IPS-NIHi7 (cell line): Measurements from ENCODE around the gene PLD4.

Experiments used
- DNase-seq: peaks from one replicate; pipeline ENCODE4 v3.0.0; 2012; ENCODE audit warnings: mixed read lengths; ENCODE audit errors: extremely low spot score

PLD4 gene

DNA sequence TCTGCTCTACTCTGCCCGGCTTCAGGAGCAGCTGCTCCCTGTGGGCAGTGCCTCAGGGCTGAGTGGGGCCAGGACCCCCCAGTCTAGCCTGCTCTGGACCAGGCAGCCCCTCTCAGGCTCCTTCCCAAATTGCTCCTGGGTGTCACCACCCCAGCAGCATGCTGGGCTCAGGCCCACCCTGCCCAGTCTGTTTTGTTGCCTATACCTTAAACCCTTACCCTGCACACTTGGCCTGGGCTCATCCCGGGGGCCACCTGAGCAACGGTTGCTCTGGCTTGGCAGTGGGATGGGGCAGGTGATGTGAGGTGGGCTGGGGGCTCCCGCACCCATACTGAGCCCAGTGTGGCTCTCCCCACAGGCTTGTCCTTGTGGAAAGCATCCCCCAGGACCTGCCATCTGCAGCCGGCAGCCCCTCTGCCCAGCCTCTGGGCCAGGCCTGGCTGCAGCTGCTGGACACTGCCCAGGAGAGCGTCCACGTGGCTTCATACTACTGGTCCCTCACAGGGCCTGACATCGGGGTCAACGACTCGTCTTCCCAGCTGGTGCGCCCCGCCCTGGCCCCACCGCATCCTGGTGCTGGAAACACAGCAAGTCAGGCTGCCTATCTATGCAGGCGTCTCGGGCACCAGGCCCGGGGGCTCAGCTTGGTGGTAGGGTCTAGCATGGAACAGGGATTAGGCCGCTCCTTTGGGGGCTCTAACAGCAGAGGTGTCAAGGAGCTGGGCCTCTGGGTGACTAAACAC lies 3.9 kb downstream of the PLD4 start:
- DNase-seq = no peak

DNA sequence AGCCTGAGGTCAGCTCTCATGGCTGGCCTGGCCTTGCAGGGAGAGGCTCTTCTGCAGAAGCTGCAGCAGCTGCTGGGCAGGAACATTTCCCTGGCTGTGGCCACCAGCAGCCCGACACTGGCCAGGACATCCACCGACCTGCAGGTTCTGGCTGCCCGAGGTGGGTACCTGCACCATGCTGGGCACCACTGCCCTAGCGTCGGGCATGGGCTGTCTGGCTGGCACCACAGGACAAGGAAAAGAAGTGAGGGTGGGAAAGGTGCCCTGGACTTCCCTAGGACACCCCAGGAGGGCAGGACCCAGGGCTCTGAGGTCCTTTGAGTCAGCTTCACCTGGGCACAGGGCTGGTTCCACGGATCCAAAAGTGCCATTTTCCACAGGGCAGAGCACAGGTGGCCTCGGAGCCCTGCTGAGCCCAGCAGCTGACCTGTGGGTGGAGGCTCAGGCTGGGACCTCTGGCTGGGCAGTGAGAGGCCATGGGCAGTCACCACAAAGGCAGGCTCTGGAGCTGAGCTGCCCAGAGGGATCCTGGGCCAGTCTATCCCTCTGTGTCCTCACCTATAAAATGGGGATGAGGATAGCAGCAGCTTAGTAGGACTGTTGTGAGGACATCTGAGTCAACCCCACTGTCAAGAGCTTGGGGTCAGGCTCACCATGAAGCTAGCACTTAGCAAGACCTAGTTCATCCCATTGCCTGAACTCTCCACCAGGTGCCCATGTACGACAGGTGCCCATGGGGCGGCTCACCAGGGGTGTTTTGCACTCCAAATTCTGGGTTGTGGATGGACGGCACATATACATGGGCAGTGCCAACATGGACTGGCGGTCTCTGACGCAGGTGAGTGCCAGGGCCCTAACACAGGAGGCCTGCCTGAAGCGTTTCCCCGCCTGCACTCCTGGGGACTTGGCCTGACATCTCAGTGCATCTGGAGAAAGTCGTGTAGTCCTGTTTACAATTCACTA lies 4.9 kb downstream of the PLD4 start:
- DNase-seq = no peak

DNA sequence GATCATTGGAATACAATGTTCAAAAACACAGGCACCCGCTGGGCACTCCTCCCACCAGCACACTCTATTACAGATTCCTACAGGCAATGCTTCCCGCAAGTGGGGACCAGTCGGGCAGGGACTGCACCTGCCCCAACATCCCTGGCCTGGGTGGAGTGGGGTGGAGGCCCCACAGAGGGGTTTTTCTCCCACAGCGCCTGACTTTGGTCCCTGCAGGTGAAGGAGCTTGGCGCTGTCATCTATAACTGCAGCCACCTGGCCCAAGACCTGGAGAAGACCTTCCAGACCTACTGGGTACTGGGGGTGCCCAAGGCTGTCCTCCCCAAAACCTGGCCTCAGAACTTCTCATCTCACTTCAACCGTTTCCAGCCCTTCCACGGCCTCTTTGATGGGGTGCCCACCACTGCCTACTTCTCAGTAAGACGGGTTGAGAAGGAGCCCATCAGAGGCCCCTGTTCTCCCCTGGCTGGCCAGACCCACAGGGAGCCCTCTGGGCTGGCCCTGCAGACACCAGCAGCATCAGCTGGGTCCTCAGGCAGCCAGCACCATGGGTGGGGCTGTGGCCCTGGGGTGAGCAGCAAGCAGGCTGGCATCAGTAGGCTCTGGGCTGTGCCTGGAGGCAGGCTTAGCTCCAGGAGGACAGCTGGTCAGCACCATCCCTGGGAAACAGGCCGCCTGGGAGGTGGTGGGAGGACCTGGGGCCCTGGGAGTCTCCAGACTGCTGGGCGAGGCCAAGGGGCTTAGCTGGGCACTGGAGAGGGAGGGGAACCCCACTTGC lies 6.0 kb downstream of the PLD4 start:
- no peak for DNase-seq

- DNase-seq = peak; percentile 14
Measured at GRCh38 chr14:104931304-104931770, 6.7 kb downstream of the PLD4 start.

- DNase-seq = peak; percentile 28
Measured at GRCh38 chr14:104931771-104932675, 7.3 kb downstream of the PLD4 start.

GRCh38 chr14:104932676-104933631 lies 8.3 kb downstream of the PLD4 start:
- peak; percentile 93 for DNase-seq

DNA sequence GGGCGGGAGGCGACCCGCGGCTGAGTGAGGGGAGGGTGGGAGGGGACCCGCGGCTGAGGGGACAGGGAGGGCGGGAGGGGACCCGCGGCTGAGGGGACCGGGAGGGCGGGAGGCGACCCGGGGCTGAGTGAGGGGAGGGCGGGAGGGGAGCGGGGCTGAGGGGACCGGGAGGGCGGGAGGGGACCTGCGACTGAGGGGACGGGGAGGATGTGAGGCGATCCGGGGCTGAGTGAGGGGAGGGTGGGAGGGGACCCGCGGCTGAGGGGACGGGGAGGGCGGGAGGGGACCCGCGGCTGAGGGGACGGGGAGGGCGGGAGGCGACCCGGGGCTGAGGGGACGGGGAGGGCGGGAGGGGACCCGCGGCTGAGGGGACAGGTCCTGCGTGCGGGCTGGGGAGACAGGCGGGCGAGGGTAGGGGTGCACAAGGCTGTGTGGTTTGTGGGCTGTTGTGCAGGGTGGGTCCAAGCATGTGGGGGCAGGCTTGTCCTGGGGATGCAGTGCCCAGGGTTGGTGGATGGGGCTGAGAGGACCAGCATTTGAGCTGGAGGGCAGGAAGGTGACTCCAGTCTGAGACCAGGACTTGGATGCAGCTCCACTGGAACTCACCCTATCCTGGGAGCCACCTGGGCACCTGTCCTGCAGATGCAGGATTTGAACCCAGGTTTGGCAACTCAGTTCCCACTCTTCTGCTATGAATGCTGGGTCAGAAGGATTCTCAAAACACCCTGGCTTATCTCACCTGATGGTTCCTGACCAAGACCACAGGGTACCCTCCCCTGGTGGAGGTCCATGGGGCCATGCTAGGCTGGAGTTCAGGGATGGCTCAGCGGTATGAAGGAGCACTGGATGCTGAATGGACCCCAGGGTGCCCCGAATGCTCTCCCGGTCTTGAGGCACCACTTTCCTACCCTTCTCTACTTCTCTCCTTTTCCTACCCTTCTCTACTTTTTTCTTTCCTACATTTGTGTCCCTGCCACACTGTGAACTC lies 9.4 kb downstream of the PLD4 start:
- DNase-seq = peak; percentile 19

GRCh38 chr14:104935026-104935650 lies 10.5 kb downstream of the PLD4 start:
- DNase-seq = no peak

DNA sequence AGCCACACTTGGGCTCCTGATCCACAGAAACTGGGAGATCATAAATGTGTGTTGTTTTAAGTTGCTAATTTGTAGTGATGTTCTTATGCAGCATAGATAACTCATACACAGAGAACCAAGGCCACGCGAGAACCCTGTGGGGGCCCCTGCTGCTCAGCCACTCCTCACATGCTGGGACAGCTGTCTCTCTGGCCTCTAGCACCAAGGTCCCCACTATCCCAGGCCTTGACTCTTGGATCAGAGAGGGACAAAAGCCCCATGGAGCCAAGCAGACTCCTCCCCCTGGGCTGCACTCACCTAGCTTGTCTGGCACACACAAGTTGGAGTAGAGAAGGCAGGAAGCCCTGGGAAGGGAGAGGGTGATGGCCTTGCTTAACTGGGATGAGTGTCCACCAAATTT lies 11.3 kb downstream of the PLD4 start:
- no peak for DNase-seq

- no peak for DNase-seq
Measured at GRCh38 chr14:104936361-104937155, 11.9 kb downstream of the PLD4 start.

GRCh38 chr14:104937161-104937560 lies 12.5 kb downstream of the PLD4 start:
- DNase-seq = no peak

- no peak for DNase-seq
Measured at GRCh38 chr14:104937694-104938365, 13.2 kb downstream of the PLD4 start.

DNA sequence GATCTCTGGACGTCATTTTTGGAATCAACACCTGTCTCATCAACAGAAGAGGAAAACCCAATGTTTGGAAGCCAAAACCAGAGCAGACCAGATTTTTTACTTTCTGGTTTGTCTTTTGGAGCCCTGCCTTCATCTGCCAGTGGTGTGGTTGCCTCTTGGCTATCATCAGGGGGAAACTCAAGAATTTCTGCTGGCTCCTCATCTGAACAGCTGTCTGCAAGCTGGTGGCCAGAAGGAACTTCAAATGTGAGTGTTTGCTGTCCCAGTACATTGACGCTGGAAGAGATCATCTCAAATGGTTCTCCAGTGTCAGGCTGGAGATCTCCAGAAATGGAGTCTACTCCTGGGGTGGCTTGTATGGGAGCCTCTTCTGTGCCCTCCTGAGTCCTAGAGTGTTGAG lies 13.8 kb downstream of the PLD4 start:
- DNase-seq = no peak

GRCh38 chr14:104938960-104939359 lies 14.3 kb downstream of the PLD4 start:
- no peak for DNase-seq

DNA sequence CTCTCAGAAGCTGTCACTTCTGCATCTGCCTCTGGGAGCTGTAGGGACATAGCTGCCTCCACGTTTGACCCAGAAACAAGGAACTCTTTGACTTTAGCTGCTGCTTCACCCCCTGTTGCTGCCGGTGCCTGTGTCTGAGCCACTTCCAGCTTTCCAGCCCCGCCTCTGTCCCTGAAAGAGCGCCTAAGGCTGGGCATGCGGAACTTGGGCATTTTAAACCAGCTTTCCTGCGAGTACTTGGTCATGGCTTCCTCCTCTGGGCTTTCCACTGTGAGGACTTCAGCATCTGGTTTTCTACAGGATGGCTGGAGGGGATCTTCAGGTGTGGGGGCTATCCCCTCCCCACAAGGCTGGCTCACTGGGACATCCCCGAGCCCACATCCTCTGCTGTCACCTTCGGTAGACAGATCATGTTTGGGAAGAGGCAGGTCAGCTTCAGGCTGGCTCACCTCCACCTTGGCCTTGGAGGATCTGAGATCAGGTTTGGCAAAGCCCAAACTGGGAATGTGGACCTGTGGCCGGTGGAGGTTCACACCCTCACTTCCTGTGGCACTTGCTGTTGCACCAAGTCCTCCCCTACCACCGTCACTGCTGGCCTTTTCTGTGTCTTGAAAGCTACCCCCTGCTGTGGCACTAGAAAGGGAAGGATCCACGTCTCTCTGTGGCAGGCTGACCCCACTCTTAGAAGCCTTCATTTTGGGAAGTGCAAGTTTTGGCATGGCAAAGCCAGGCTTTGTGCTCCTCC lies 15.2 kb downstream of the PLD4 start:
- DNase-seq = no peak
